ENCODE results near the gene TBC1D2.

The TBC1D2 gene

DNA sequence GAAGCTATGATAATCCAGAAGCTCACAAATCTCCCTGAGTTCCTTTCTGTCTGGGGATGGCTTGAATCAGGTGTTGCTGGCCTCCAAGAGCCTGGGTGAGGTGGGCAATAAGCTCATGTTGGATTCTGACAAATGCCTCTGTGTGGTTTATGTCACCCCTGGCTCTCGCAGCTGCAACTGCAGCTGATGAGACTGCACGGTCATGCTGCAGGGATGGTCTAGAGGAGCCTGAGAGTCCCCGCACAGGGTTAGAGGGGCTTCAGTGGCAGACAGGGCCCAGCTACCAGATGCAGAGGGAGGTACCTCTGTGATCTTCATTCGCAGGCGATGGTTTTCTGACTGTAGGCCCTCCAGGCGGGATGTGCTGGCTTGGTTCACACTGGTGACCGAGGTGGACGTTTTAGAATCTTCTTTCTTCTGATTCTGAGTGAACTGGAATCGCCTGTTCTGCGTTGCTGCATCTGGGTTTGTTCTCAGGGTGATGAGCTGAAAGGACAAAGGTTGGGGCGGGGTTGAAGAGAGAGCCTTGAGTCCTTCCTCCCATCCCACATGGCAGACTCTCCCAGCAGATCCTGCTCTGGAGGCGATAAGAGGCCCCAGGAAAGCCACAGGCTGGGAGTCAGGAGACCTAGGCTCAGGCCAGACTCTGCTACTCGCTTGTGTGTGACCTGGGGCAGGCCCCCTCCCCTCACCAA lies 47.6 kb upstream of the TBC1D2 start:
- no peaks in the 10 kb centered on the region for H3K36me3 ChIP-seq (ENCODE audit: insufficient read depth, low read length)
- DNase-seq (no peak), ATAC-seq (ENCODE audit: insufficient read depth, low read depth) (no peak)
- H2AFZ ChIP-seq (ENCODE audit: low read depth, low read length): no peak overlapping the region
- H4K20me1 ChIP-seq (ENCODE audit: insufficient read depth, low read length): no peaks in the 10 kb centered on the region
- no peak overlapping the region for H3K9ac ChIP-seq (ENCODE audit: low read depth, low read length)
- H3K79me2 ChIP-seq (ENCODE audit: insufficient read depth, low read length): no peaks in the 10 kb centered on the region
- no peak overlapping the region for H3K4me3 ChIP-seq (ENCODE audit: low read depth in 1 of 2, low read length in 2 of 2)
- no peaks in the 10 kb centered on the region for H3K9me3 ChIP-seq (ENCODE audit: insufficient read depth, low read length, severe bottlenecking)
- no peak overlapping the region for H3K27ac ChIP-seq (ENCODE audit: low read length)
- no peak overlapping the region for H3K4me2 ChIP-seq (ENCODE audit: insufficient read depth, low read length)
- H3K27me3 ChIP-seq (ENCODE audit: insufficient read depth, low read length, poor library complexity): peaks cover 9% of the 10 kb centered on the region
- H3K4me1 ChIP-seq (ENCODE audit: insufficient read depth, low read length): no peaks in the 10 kb centered on the region
- no peak for TF ChIP-seq EZH2 (IDR thresholded peaks at IDR 0.05; ENCODE audit: borderline replicate concordance, low read depth, low read length, severe bottlenecking)
- TF ChIP-seq, protein P1, sequence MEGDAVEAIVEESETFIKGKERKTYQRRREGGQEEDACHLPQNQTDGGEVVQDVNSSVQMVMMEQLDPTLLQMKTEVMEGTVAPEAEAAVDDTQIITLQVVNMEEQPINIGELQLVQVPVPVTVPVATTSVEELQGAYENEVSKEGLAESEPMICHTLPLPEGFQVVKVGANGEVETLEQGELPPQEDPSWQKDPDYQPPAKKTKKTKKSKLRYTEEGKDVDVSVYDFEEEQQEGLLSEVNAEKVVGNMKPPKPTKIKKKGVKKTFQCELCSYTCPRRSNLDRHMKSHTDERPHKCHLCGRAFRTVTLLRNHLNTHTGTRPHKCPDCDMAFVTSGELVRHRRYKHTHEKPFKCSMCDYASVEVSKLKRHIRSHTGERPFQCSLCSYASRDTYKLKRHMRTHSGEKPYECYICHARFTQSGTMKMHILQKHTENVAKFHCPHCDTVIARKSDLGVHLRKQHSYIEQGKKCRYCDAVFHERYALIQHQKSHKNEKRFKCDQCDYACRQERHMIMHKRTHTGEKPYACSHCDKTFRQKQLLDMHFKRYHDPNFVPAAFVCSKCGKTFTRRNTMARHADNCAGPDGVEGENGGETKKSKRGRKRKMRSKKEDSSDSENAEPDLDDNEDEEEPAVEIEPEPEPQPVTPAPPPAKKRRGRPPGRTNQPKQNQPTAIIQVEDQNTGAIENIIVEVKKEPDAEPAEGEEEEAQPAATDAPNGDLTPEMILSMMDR (IDR thresholded peaks at IDR 0.05; ENCODE audit: borderline replicate concordance, extremely low read depth, low read length, poor library complexity, severe bottlenecking): no peak

DNA sequence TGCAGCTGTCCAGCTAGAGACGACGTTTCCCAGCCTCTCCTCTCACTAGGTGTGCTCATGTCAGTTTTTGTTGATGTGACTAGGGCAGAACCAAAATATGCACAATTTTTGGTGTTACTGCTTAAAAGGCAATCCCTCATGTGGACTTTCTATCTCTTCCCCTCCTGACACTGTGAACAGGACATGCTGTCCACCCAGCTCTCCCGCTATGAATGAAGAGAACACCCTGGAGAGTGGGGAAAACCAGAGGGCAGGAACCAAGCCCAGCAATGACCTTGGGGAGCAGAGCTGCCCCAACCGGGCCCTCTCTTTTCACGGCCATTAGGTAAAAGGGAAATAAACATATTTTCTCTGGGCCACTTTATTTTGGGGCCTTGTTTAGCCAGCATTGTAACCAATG lies 46.7 kb upstream of the TBC1D2 start:
- Histone ChIP-seq H3K4me3 (ENCODE audit: low read depth in 1 of 2, low read length in 2 of 2) (no peak overlapping the region), H3K4me1 (ENCODE audit: insufficient read depth, low read length) (no peaks in the 10 kb centered on the region), H3K36me3 (ENCODE audit: insufficient read depth, low read length) (no peaks in the 10 kb centered on the region), H3K79me2 (ENCODE audit: insufficient read depth, low read length) (no peaks in the 10 kb centered on the region), H3K27ac (ENCODE audit: low read length) (no peak overlapping the region), H3K27me3 (ENCODE audit: insufficient read depth, low read length, poor library complexity) (peaks cover 9% of the 10 kb centered on the region), H3K4me2 (ENCODE audit: insufficient read depth, low read length) (no peak overlapping the region), H2AFZ (ENCODE audit: low read depth, low read length) (no peak overlapping the region), H3K9me3 (ENCODE audit: insufficient read depth, low read length, severe bottlenecking) (no peaks in the 10 kb centered on the region), H3K9ac (ENCODE audit: low read depth, low read length) (no peak overlapping the region), H4K20me1 (ENCODE audit: insufficient read depth, low read length) (no peaks in the 10 kb centered on the region)
- DNase-seq: no peak
- TF ChIP-seq EZH2 (IDR thresholded peaks at IDR 0.05; ENCODE audit: borderline replicate concordance, low read depth, low read length, severe bottlenecking): no peak
- TF ChIP-seq, protein P1 (IDR thresholded peaks at IDR 0.05; ENCODE audit: borderline replicate concordance, extremely low read depth, low read length, poor library complexity, severe bottlenecking): no peak
- no peak for ATAC-seq (ENCODE audit: insufficient read depth, low read depth)

DNA sequence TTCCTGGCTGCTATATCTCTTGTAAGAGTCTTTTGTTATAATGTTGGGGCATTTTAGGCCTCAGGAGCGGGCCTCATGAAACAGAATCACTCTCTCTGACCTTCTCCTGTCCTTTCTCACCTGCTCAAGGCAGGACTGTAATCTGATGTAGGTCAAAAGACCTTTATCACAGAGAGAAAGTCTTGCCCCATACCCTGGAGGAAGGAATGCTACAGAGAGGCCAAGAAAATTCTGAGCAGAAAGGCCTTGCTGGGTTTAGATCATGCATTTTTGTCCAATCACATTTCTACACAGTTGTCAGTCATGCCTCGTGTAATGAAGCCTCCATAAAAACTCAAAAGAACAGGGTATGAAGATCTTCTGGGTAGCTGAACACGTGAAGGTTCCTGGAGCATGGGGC lies 45.2 kb upstream of the TBC1D2 start:
- Histone ChIP-seq H3K27ac (ENCODE audit: low read length) (no peak overlapping the region), H3K4me3 (ENCODE audit: low read depth in 1 of 2, low read length in 2 of 2) (no peak overlapping the region)
- no peak for TF ChIP-seq EZH2 (IDR thresholded peaks at IDR 0.05; ENCODE audit: borderline replicate concordance, low read depth, low read length, severe bottlenecking)
- TF ChIP-seq, protein P1 (IDR thresholded peaks at IDR 0.05; ENCODE audit: borderline replicate concordance, extremely low read depth, low read length, poor library complexity, severe bottlenecking): no peak

More for the DNA sequence above, 45.2 kb upstream of the TBC1D2 start:
- peaks cover 12% of the 10 kb centered on the region for H3K27me3 ChIP-seq (ENCODE audit: insufficient read depth, low read length, poor library complexity)
- no peaks in the 10 kb centered on the region for H3K79me2 ChIP-seq (ENCODE audit: insufficient read depth, low read length)
- H3K9me3 ChIP-seq (ENCODE audit: insufficient read depth, low read length, severe bottlenecking): no peaks in the 10 kb centered on the region
- no peak overlapping the region for H3K9ac ChIP-seq (ENCODE audit: low read depth, low read length)
- no peaks in the 10 kb centered on the region for H3K36me3 ChIP-seq (ENCODE audit: insufficient read depth, low read length)
- no peaks in the 10 kb centered on the region for H4K20me1 ChIP-seq (ENCODE audit: insufficient read depth, low read length)
- ATAC-seq (ENCODE audit: insufficient read depth, low read depth) (no peak), DNase-seq (no peak)
- no peak overlapping the region for H3K4me2 ChIP-seq (ENCODE audit: insufficient read depth, low read length)
- no peaks in the 10 kb centered on the region for H3K4me1 ChIP-seq (ENCODE audit: insufficient read depth, low read length)
- H2AFZ ChIP-seq (ENCODE audit: low read depth, low read length): no peak overlapping the region
